Activated CD4-positive, alpha-beta memory T cell treated with anti-CD3 and anti-CD28 coated beads, Interleukin-2, amount 10 ng/mL, durations not matched to agents 7 days and 5 days (primary cell): ENCODE measurements around the gene PRR36. TPM values are rescaled to one million over a fixed set of nuclear protein-coding genes. Genes with fewer than 3 reads are reported as not detected.
"Not testable (repeated sequence)": the region's sequence is repeated elsewhere in the genome, so short reads cannot be mapped to it uniquely, and the experiment has no call there.

Source experiments
- CTCF ChIA-PET: fragments of 350-600 bp; sonication (Branson Sonifier 250); formaldehyde crosslinking; loops from one replicate; lab custom pipeline; 2021; ENCODE audit warnings: antibody characterized with exemption, inconsistent platforms; lab: Charles Lee
- POLR2A ChIA-PET: fragments of 350-600 bp; sonication (Branson Sonifier 250); formaldehyde crosslinking; loops from one replicate; lab custom pipeline; 2021; ENCODE audit warnings: antibody characterized with exemption; lab: Charles Lee
- DNase-seq: peaks from one replicate; pipeline ENCODE4 v3.0.0-alpha.2; 2020
- H3K27ac Mint-ChIP-seq: one replicate; pipeline ENCODE4 v1.8.0; 2021; ENCODE audit warnings: mild to moderate bottlenecking, mixed read lengths
- H3K27me3 Mint-ChIP-seq: one replicate; pipeline ENCODE4 v1.8.0; 2021; ENCODE audit warnings: mixed read lengths
- H3K36me3 Mint-ChIP-seq: one replicate; pipeline ENCODE4 v1.8.0; 2021; ENCODE audit warnings: low read depth, mixed read lengths
- H3K4me1 Mint-ChIP-seq: one replicate; pipeline ENCODE4 v1.8.0; 2021; ENCODE audit warnings: mixed read lengths
- H3K4me3 Mint-ChIP-seq: one replicate; pipeline ENCODE4 v1.8.0; 2021; ENCODE audit warnings: mild to moderate bottlenecking, mixed read lengths
- H3K9me3 Mint-ChIP-seq: one replicate; pipeline ENCODE4 v1.8.0; 2021; ENCODE audit warnings: mixed read lengths
- total RNA-seq, 2 experiments: library from RNA; stranded (reverse); gene quantifications; one replicate each; pipeline ENCODE4 v1.2.3, GENCODE V29; 2021

Gene PRR36
- total RNA-seq, 2 experiments from 2014 or later, result 0.05 to 0.13 TPM

DNA sequence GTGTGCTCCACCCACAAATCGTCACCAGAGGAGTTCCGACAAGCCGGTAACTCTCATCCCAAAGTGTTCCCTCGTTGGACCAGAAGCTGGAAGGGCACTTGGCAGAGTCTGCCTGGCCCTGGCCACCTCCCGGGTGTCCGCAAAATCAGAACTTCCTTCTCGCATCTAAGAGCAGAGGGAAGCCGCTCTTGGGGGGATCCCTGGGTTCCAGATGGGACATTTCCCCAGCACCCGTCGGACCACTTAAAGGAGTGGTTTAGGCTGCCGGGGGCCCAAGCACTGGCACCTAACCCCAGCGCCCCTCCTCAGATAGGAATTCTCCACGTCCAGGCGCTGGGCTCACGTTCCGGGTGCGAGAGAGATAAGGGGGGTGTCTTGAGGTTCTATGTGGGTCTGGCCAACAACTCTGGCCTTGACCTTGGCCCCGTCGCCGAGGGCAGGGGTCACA is 28.6 kb upstream of the PRR36 start:
- Mint-ChIP-seq H3K27ac (peak overlapping the region; percentile 89), H3K4me1 (peaks cover 30% of the 10 kb centered on the region), H3K36me3 (peaks cover 17% of the 10 kb centered on the region), H3K27me3 (no peaks in the 10 kb centered on the region), H3K4me3 (peak overlapping the region; percentile 84), H3K9me3 (no peaks in the 10 kb centered on the region)
- DNase-seq, result no peak
- ChIA-PET POLR2A (interaction anchor here (0.8 to 1.6 kb wide), 8 partner anchors 9 to 273 kb away, joined by 3 to 25 read pairs (median 7); partner anchors contain the start of genes PET100, SNAPC2, TIMM44 and TRAPPC5), CTCF (interaction anchor here (0.8 to 2.5 kb wide), 8 partner anchors 16 to 335 kb away, joined by 3 to 24 read pairs (median 6); partner anchors contain the start of genes SNAPC2, TIMM44 and TRAPPC5)

DNA sequence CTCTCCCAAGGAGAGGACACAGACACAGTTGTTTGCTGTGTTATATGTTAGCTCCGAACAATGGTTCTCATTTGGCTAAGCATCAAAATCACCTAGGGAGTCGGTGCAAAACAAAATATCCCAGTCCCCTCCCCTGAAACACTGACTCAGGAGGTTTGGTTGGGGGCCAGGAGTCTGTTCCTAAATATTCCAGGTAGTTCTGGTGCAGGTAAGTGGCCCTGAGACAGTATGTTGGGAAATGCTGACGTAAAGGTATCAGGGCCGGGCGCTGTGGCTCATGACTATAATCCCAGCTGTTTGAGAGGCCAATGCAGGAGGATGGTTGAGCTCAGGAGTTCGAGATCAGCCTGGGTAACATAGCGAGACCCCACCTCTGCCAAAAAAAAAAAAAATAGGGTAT is 27.1 kb upstream of the PRR36 start:
- no peak for DNase-seq
- peaks cover 17% of the 10 kb centered on the region for H3K36me3 Mint-ChIP-seq
- H3K4me3 Mint-ChIP-seq, result no peak overlapping the region
- peaks cover 30% of the 10 kb centered on the region for H3K4me1 Mint-ChIP-seq
- H3K27me3 Mint-ChIP-seq, result no peaks in the 10 kb centered on the region
- no peaks in the 10 kb centered on the region for H3K9me3 Mint-ChIP-seq
- CTCF ChIA-PET, result interaction anchor here (1.1 to 1.4 kb wide), 4 partner anchors 18 to 333 kb away, joined by 3 to 6 read pairs (median 4); no protein-coding TSS in a partner anchor
- no peak overlapping the region for H3K27ac Mint-ChIP-seq
- POLR2A ChIA-PET, result interaction anchor here (0.9 kb wide), 1 partner anchor 19 kb away, joined by 5 read pairs; the partner anchor contains the start of gene SNAPC2

DNA sequence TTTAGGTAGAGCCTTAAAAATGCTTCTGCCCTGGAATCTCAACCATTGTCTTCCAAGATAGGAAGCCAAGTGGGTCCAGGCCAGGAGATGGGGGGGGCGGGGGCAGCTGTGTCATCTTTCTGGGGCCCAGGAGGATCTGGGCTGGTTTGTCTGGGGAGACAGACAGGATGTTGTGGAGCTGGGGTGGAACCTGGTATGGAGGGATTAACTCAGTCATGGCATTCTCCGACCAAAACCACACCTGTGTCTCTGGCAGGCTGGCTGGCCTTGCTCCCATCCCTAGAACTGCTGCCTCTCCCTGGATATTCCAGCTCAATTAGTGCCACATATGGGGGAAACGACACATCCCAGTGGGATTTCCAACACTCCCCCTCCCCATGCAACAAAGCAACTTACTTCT is 26.7 kb upstream of the PRR36 start:
- no peaks in the 10 kb centered on the region for H3K9me3 Mint-ChIP-seq
- peaks cover 27% of the 10 kb centered on the region for H3K4me1 Mint-ChIP-seq
- H3K36me3 Mint-ChIP-seq, result peaks cover 15% of the 10 kb centered on the region
- ChIA-PET POLR2A (interaction anchor here (0.8 kb wide), 1 partner anchor 43 kb away, joined by 4 read pairs; the partner anchor contains the start of gene TIMM44), CTCF (interaction anchor here (1.2 to 1.4 kb wide), 2 partner anchors 17 to 42 kb away, joined by 3 read pairs; partner anchors contain the start of gene TIMM44)
- no peaks in the 10 kb centered on the region for H3K27me3 Mint-ChIP-seq
- no peak overlapping the region for H3K4me3 Mint-ChIP-seq
- no peak overlapping the region for H3K27ac Mint-ChIP-seq
- DNase-seq, result no peak

DNA sequence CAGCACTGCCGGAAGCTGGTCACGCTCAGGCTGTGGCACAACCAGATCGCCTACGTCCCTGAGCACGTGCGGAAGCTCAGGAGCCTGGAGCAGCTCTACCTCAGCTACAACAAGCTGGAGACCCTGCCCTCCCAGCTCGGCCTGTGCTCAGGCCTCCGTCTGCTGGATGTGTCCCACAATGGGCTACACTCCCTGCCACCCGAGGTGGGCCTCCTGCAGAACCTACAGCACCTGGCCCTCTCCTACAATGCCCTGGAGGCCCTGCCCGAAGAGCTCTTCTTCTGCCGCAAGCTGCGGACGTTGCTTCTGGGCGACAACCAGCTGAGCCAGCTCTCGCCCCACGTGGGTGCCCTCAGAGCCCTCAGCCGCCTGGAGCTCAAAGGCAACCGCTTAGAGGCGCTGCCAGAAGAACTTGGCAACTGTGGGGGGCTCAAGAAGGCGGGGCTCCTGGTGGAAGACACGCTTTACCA is 26.2 kb upstream of the PRR36 start:
- Mint-ChIP-seq H3K9me3 (no peaks in the 10 kb centered on the region), H3K4me3 (no peak overlapping the region), H3K4me1 (peaks cover 24% of the 10 kb centered on the region), H3K36me3 (peaks cover 11% of the 10 kb centered on the region), H3K27me3 (no peaks in the 10 kb centered on the region), H3K27ac (no peak overlapping the region)
- ChIA-PET CTCF (interaction anchor here (0.8 to 1.2 kb wide), 2 partner anchors 25 to 43 kb away, joined by 3 read pairs; partner anchors contain the start of gene TIMM44), POLR2A (interaction anchor here (0.8 to 1.0 kb wide), 2 partner anchors 16 to 43 kb away, joined by 4 read pairs; partner anchors contain the start of gene TIMM44)
- DNase-seq, result no peak

DNA sequence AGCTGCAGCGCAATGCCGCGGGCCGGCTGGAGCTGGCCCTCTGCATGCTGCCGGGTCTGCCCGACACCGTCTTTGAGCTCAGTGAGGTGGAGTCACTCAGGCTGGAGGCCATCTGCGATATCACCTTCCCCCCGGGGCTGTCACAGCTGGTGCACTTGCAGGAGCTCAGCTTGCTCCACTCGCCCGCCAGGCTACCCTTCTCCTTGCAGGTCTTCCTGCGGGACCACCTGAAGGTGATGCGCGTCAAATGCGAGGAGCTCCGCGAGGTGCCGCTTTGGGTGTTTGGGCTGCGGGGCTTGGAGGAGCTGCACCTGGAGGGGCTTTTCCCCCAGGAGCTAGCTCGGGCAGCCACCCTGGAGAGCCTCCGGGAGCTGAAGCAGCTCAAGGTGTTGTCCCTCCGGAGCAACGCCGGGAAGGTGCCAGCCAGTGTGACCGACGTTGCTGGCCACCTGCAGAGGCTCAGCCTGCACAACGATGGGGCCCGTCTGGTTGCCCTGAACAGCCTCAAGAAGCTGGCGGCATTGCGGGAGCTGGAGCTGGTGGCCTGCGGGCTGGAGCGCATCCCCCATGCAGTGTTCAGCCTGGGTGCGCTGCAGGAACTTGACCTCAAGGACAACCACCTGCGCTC is 25.7 kb upstream of the PRR36 start:
- H3K4me1 Mint-ChIP-seq, result peaks cover 19% of the 10 kb centered on the region
- H3K27me3 Mint-ChIP-seq, result no peaks in the 10 kb centered on the region
- H3K36me3 Mint-ChIP-seq, result peaks cover 7% of the 10 kb centered on the region
- no peak overlapping the region for H3K27ac Mint-ChIP-seq
- H3K9me3 Mint-ChIP-seq, result no peaks in the 10 kb centered on the region
- CTCF ChIA-PET, result interaction anchor here (0.8 to 1.2 kb wide), 2 partner anchors 24 to 43 kb away, joined by 3 read pairs; partner anchors contain the start of gene TIMM44
- POLR2A ChIA-PET, result interaction anchor here (1.0 kb wide), 1 partner anchor 16 kb away, joined by 4 read pairs; no protein-coding TSS in a partner anchor
- DNase-seq, result no peak
- no peak overlapping the region for H3K4me3 Mint-ChIP-seq

DNA sequence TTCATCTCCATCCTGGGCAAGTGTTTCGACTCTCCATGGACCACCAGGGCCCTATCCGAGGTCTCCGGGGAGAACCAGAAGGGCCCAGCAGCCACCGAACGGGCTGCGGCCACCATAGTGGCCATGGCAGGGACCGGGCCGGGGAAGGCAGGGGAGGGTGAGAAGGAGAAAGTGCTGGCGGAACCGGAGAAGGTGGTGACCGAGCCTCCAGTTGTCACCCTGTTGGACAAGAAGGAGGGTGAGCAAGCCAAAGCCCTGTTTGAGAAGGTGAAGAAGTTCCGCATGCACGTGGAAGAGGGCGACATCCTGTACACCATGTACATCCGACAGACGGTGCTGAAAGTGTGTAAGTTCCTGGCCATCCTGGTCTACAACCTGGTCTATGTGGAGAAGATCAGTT is 24.8 kb upstream of the PRR36 start:
- CTCF ChIA-PET, result interaction anchor here (0.6 kb wide), 1 partner anchor 1603 kb away, joined by 3 read pairs; no protein-coding TSS in a partner anchor
- no peak for DNase-seq

DNA sequence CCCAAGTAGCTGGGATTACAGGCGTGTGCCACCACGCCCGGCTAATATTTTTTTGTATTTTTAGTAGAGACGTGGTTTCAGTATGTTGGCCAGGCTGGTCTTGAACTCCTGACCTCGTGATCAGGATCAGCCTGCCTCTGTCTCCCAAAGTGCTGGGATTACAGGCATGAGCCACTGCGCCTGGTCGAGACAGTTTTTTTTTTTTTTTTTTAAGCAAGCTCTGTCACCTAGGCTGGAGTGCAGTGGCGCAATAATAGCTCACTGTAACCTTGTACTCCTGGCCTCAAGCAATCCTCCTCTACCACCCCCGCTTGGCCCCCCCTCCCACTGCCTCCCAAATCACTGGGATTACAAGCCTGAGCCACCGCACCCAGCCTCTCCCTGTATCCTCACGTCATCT is 23.1 kb upstream of the PRR36 start:
- peaks cover 3% of the 10 kb centered on the region for H3K27me3 Mint-ChIP-seq
- H3K36me3 Mint-ChIP-seq, result no peaks in the 10 kb centered on the region
- H3K27ac Mint-ChIP-seq, result no peak overlapping the region
- CTCF ChIA-PET, result interaction anchor here (1.1 kb wide), 1 partner anchor 21 kb away, joined by 3 read pairs; no protein-coding TSS in a partner anchor
- POLR2A ChIA-PET, result no interaction called here
- peaks cover 1% of the 10 kb centered on the region for H3K4me1 Mint-ChIP-seq
- DNase-seq, result no peak
- H3K4me3 Mint-ChIP-seq, result no peak overlapping the region
- no peaks in the 10 kb centered on the region for H3K9me3 Mint-ChIP-seq

More for the DNA sequence above, 24.8 kb upstream of the PRR36 start:
- POLR2A ChIA-PET, result interaction anchor here (0.7 kb wide), 1 partner anchor 30 kb away, joined by 3 read pairs; no protein-coding TSS in a partner anchor
- peaks cover 3% of the 10 kb centered on the region for H3K27me3 Mint-ChIP-seq
- H3K36me3 Mint-ChIP-seq, result peaks cover 3% of the 10 kb centered on the region
- H3K27ac Mint-ChIP-seq, result no peak overlapping the region
- H3K9me3 Mint-ChIP-seq, result no peaks in the 10 kb centered on the region
- H3K4me3 Mint-ChIP-seq, result no peak overlapping the region
- H3K4me1 Mint-ChIP-seq, result peaks cover 13% of the 10 kb centered on the region

DNA sequence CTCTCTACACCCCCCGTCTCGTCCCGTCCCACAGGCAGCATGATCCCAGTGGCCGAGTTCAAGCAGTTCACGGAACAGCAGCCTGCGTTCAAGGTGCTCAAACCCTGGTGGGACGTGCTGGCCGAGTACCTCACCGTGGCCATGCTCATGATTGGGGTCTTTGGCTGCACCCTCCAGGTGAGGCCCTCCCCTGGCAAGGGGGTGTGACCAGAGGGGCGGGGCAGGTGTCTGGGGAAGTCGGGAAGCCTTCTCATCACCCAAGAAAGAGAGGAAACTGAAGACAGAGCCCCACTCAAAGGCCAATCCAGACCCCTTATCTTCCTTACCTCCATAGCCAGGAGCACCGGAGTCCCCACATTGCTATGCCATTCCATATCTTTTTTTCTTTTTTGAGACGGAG is 21.4 kb upstream of the PRR36 start:
- H3K27me3 Mint-ChIP-seq, result peaks cover 3% of the 10 kb centered on the region
- H3K27ac Mint-ChIP-seq, result no peak overlapping the region
- no peaks in the 10 kb centered on the region for H3K4me1 Mint-ChIP-seq
- no peaks in the 10 kb centered on the region for H3K9me3 Mint-ChIP-seq
- no peak overlapping the region for H3K4me3 Mint-ChIP-seq
- DNase-seq, result no peak
- H3K36me3 Mint-ChIP-seq, result no peaks in the 10 kb centered on the region
- POLR2A ChIA-PET, result no interaction called here
- CTCF ChIA-PET, result no interaction called here

DNA sequence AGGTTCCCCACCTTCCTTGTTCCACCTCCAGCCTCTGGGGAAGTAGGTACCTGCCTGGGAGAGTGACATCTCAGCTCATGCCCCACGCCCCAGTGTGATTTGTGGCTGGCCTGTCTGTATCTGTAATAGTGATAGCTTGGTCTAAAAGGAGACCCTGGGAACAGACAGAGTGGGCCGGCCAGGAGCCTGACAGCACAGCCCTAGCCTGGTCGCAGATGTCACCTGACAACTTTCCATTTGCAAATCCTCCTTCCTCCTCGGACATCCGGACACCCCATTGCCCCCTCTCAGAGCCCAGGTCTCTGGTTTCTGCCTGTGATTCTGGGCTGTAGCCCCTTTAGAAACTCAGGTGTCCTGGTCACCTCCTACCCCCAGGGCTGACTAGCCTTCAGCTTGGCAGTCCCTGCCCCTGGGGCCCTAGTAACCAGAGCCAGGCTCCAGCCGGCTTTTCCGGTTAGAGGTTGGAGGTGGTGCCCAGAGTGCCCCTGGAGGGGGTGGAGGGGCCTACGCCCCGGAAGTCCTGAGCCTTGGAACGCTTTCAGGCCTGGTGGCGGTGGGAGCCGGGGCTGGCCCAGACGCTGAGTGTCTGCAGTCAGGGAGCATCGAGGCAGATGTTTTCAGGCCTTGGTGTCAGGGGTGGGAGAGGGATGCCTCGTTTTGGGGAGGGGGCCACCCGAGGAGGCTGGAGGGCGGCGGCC is 20.6 kb upstream of the PRR36 start:
- Mint-ChIP-seq H3K27me3 (peaks cover 3% of the 10 kb centered on the region), H3K4me1 (no peaks in the 10 kb centered on the region), H3K36me3 (no peaks in the 10 kb centered on the region), H3K9me3 (no peaks in the 10 kb centered on the region), H3K4me3 (no peak overlapping the region), H3K27ac (no peak overlapping the region)
- ChIA-PET CTCF (no interaction called here), POLR2A (no interaction called here)
- DNase-seq, result no peak

DNA sequence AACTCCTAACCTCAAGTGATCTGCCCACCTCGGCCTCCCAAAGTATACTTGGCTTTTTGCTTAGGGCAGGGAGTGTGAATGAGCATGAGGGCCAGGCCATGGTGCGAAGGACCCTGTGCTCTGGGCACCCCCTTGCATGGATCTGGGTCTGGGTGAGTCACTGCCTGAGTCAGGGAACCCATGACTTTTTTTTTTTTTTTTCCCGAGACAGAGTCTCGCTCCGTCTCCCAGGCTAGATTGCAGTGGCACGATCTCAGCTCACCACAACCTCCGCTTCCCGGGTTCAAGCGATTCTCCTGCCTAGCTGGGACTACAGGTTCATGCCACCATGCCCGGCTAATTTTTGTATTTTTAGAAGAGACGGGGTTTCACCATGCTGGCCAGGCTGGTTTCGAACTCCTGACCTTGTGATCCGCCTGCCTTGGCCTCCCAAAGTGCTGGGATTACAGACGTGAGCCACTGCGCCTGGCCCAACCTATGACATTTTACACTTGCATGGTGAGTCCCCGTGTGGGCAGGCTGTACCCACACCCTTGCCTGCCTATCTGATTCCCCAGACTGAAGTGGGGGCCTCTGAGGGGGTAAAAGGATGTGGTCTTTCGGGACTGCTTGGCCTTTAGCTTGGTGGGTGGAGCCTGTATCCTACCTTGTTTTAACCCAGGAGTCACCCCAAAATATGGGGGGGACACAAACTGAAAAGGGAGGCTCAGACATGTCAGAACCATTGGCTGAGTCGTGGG is 19.3 kb upstream of the PRR36 start:
- H3K36me3 Mint-ChIP-seq, H3K27ac Mint-ChIP-seq, DNase-seq, H3K9me3 Mint-ChIP-seq, H3K4me3 Mint-ChIP-seq, H3K4me1 Mint-ChIP-seq, H3K27me3 Mint-ChIP-seq, CTCF ChIA-PET, POLR2A ChIA-PET: not testable (repeated sequence)

DNA sequence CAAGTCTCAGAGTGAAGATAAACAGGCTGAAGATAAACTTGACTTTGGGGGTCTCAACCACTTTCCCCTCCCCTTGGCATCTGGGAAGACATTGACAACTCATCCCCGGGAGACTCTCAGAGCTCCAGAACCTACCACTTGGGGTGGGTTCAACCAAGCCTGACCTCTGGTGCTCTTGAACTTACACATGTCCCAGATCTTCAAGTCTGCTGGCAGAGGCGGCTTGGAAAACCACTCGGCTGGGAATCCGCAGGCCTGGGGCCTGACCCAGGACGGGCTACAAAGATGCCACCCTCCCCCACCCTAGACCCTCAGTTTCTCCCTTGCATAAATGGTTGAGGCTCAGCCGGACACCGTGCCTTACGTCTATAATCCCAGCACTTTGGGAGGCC is 14.6 kb upstream of the PRR36 start:
- POLR2A ChIA-PET, result no interaction called here
- no peak for DNase-seq
- Mint-ChIP-seq H3K27ac (no peak overlapping the region), H3K9me3 (no peaks in the 10 kb centered on the region), H3K4me1 (peaks cover 3% of the 10 kb centered on the region), H3K4me3 (no peak overlapping the region), H3K27me3 (peaks cover 7% of the 10 kb centered on the region), H3K36me3 (no peaks in the 10 kb centered on the region)
- CTCF ChIA-PET, result interaction anchor here (1.2 kb wide), 1 partner anchor 19 kb away, joined by 5 read pairs; no protein-coding TSS in a partner anchor

DNA sequence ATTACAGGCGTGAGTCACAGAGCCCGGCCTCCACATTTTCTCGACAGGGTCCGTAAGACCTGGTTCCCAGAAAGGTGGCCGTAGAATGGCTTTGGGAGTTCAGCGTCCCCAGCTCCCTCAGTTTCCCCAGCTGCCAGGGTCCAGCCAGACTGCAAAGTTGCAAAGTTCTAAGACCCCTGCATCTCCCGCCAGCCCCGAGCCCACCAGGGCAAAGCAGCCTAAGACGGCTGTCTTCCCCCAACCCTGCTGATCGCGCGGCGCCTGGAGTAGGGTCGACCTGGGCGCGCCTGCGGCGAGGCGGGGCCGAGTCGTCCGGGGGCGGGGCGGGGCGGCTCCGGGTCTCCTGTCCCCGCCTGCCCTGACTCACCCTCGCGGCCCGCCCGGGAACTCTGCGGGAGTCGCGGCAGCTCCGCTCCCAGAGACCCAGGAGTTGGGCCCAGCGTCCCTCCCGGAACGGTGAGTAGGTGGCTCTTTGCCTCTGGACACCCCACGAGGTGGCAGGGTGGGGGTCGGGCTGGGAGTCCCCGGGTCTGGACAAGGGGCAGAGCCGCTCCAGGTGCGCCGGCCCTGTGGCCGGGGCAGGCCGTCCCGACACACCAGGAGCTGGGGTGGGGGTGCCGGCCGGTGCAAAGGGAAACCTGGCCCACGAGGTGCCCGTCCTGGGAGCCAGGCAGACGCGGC is 14.1 kb upstream of the PRR36 start, which contains the start of gene LRRC8E:
Gene LRRC8E, plus strand, starts transcription at position 366 of the 681 bp plus-strand sequence. CDS start 7,094 bp downstream, outside the sequence.
- H3K4me3 Mint-ChIP-seq, result no peak within 1 kb of the TSS
- H3K27ac Mint-ChIP-seq, result no peak within 1 kb of the TSS
- H3K4me1 Mint-ChIP-seq, result peaks cover 3% of the 10 kb centered on the region
- ChIA-PET POLR2A (no interaction called here), CTCF (interaction anchor here (1.2 kb wide), 1 partner anchor 19 kb away, joined by 5 read pairs; no protein-coding TSS in a partner anchor)
- peak; percentile 37 for DNase-seq
- H3K36me3 Mint-ChIP-seq, result no peaks in the 10 kb centered on the region
- no peaks in the 10 kb centered on the region for H3K9me3 Mint-ChIP-seq
- H3K27me3 Mint-ChIP-seq, result peaks cover 7% of the 10 kb centered on the region
